ENCODE data around the gene SCN5A. TPM values are rescaled to one million over a fixed set of nuclear protein-coding genes. Genes with fewer than 3 reads are reported as not detected.

The SCN5A gene
- total and polyA plus RNA-seq, 2 of the 8 experiments (the other 6 are each of a cell fraction or from before 2014, with no cell fraction given) = 4.8 to 11.4 TPM

- H3K56ac ChIP-seq (replicated peaks; ENCODE audit: insufficient read length, low read depth, low read length) = no peak overlapping the region
- DNase-seq (ENCODE audit: low read depth in 1 of 2, low spot score in 2 of 2) = no peak
- H3K36me3 ChIP-seq (ENCODE audit: control insufficient read depth in 2 of 4, insufficient read depth in 4 of 4, low read length in 3 of 4) = no peaks in the 10 kb centered on the region
- ChIA-PET CTCF (ENCODE audit: partially characterized antibody) (interaction anchor here (0.7 to 3.4 kb wide), 10 partner anchors 9 to 124 kb away, joined by 3 to 13 read pairs (median 4); no protein-coding TSS in a partner anchor), POLR2A (ENCODE audit: partially characterized antibody) (interaction anchor here (1.6 kb wide), 1 partner anchor 77 kb away, joined by 3 read pairs; no protein-coding TSS in a partner anchor)
- no peak overlapping the region for H4K8ac ChIP-seq (ENCODE audit: extremely low read depth, insufficient read depth, low read length)
- H2BK12ac ChIP-seq (ENCODE audit: low read depth, low read length) = 0 out of 2 replicates have a peak overlapping the region, but pooled peaks have one; percentile 17
- peaks cover 0 to 9% (median 2%) of the 10 kb centered on the region in 4 experiments; a peak in 5 of 7 replicates for H3K4me1 ChIP-seq (replicated peaks in 1 of 4; ENCODE audit: control insufficient read depth in 3 of 4, insufficient read depth in 4 of 4, low read length in 3 of 4)
- no peak overlapping the region for H2AFZ ChIP-seq (ENCODE audit: low read length)
- FAIRE-seq = no peak
- H3K9ac ChIP-seq (replicated peaks in 1 of 4; ENCODE audit: extremely low read depth in 1 of 4, low read depth in 3 of 4, low read length in 3 of 4) = no peak overlapping the region
- H3K27ac ChIP-seq (ENCODE audit: low read depth, low read length) = no peak overlapping the region
- no peak overlapping the region for H3K14ac ChIP-seq (ENCODE audit: insufficient read length)
- peak overlapping the region; percentile 56; the same call in 1 of the 2 replicates for H2BK5ac ChIP-seq (ENCODE audit: low read depth, low read length)
- no peak overlapping the region for H3K18ac ChIP-seq (ENCODE audit: extremely low read depth, low read length)
- H4K91ac ChIP-seq (replicated peaks; ENCODE audit: insufficient read length, low read length) = peak overlapping the region; percentile 37
- 77% methylated on average over 8 of the region's 8 CpGs; no CpG with 5 or more reads in 1 of the 2 experiments for WGBS, 2 experiments (ENCODE audit: extremely low coverage in 1 of 2, insufficient coverage in 1 of 2, insufficient read length in 1 of 2, insufficient replicate concordance in 2 of 2, low coverage in 1 of 2, low lambda C conversion rate in 2 of 2, missing lambda C conversion rate in 1 of 2)
- no peak overlapping the region for H3K23ac ChIP-seq (ENCODE audit: insufficient read length)
- H3K4me3 ChIP-seq (ENCODE audit: extremely low read depth in 1 of 4, insufficient read depth in 2 of 4, low read depth in 3 of 4, low read length in 4 of 4) = no peak overlapping the region
- H3K4ac ChIP-seq (replicated peaks; ENCODE audit: insufficient read length, low read depth, low read length) = no peak overlapping the region
- no peak overlapping the region for H4K5ac ChIP-seq (ENCODE audit: insufficient read length, low read depth, low read length)
- peaks cover 4 to 11% of the 10 kb centered on the region in 2 experiments; a peak in 3 of 4 replicates for H3K9me3 ChIP-seq (ENCODE audit: insufficient read depth in 2 of 2, low read depth in 1 of 2, low read length in 1 of 2)
- H2BK20ac ChIP-seq (ENCODE audit: low read length) = no peak overlapping the region
- peaks cover 0 to 2% of the 10 kb centered on the region in 2 experiments for H4K20me1 ChIP-seq (replicated peaks in 1 of 2; ENCODE audit: control insufficient read depth in 1 of 2, insufficient read depth in 2 of 2, low read length in 2 of 2)
- H3K79me2 ChIP-seq (ENCODE audit: control insufficient read depth in 1 of 2, insufficient read depth in 2 of 2, low read length in 2 of 2) = no peaks in the 10 kb centered on the region
- H2BK120ac ChIP-seq (replicated peaks; ENCODE audit: low read depth, low read length) = no peak overlapping the region
- H3K4me2 ChIP-seq (ENCODE audit: insufficient read depth in 1 of 2, low read depth in 2 of 2, low read length in 2 of 2) = no peak overlapping the region
- no peaks in the 10 kb centered on the region for H3K79me1 ChIP-seq (ENCODE audit: low read depth, low read length)
- no peak overlapping the region for H2BK15ac ChIP-seq (ENCODE audit: low read length)
- H2AK5ac ChIP-seq (ENCODE audit: low read depth, low read length) = no peak overlapping the region; the same call in 1 of the 2 replicates
- H3K23me2 ChIP-seq (ENCODE audit: low read depth, low read length) = no peaks in the 10 kb centered on the region
- H3K27me3 ChIP-seq (replicated peaks in 1 of 4; ENCODE audit: control insufficient read depth in 3 of 4, extremely low read depth in 1 of 4, insufficient read depth in 3 of 4, low read length in 3 of 4) = no peaks in the 10 kb centered on the region
- no peak for TF ChIP-seq YY1 (IDR thresholded peaks at IDR 0.05; ENCODE audit: low read depth, low read length)
- TF ChIP-seq, protein P1, sequence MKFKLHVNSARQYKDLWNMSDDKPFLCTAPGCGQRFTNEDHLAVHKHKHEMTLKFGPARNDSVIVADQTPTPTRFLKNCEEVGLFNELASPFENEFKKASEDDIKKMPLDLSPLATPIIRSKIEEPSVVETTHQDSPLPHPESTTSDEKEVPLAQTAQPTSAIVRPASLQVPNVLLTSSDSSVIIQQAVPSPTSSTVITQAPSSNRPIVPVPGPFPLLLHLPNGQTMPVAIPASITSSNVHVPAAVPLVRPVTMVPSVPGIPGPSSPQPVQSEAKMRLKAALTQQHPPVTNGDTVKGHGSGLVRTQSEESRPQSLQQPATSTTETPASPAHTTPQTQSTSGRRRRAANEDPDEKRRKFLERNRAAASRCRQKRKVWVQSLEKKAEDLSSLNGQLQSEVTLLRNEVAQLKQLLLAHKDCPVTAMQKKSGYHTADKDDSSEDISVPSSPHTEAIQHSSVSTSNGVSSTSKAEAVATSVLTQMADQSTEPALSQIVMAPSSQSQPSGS (IDR thresholded peaks at IDR 0.05; ENCODE audit: low read length) = no peak
Measured at GRCh38 chr3:38538773-38539353, 110.6 kb downstream of the SCN5A start.
